H1 (cell line): ENCODE results near the gene PIEZO1. TPM values are rescaled to one million over a fixed set of nuclear protein-coding genes. Genes with fewer than 3 reads are reported as not detected.

Experiments used
- CTCF ChIA-PET: fragments of 300-600 bp; sonication (Branson Sonifier 250); formaldehyde crosslinking; loops from one replicate; lab custom pipeline; 2021; ENCODE audit not compliant: partially characterized antibody; lab: Charles Lee
- POLR2A ChIA-PET: fragments of 300-600 bp; sonication (Branson Sonifier 250); formaldehyde crosslinking; loops from one replicate; lab custom pipeline; 2021; ENCODE audit warnings: inconsistent platforms; ENCODE audit not compliant: partially characterized antibody; lab: Charles Lee
- DNase-seq, 2 experiments: peaks; one replicate each; pipeline versions ENCODE4 v3.0.0 to v3.0.0-alpha.2; 2010 to 2022; ENCODE audit warnings: low spot score in 2 of 2, low read depth in 1 of 2, mixed read lengths in 1 of 2
- FAIRE-seq: peaks from 2 replicates; lab custom pipeline; 2011; peaks lifted over from hg19 to GRCh38; lab: Jason Lieb, UNC
- H2AFZ ChIP-seq: 2 replicates; pipeline ENCODE4 v1.8.1; 2012; ENCODE audit warnings: low read length, inconsistent platforms
- H2AK5ac ChIP-seq: 2 replicates; pipeline ENCODE4 v1.6.1; 2013; ENCODE audit warnings: low read depth, low read length
- H2BK120ac ChIP-seq: replicated peaks from 2 replicates; pipeline ENCODE3; 2013; ENCODE audit warnings: low read depth, low read length, inconsistent platforms
- H2BK12ac ChIP-seq: 2 replicates; pipeline ENCODE4 v1.6.1; 2013; ENCODE audit warnings: low read depth, low read length
- H2BK15ac ChIP-seq: 2 replicates; pipeline ENCODE4 v1.6.1; 2013; ENCODE audit warnings: low read length
- H2BK20ac ChIP-seq: 2 replicates; pipeline ENCODE4 v1.6.1; 2013; ENCODE audit warnings: low read length
- H2BK5ac ChIP-seq: 2 replicates; pipeline ENCODE4 v1.6.1; 2013; ENCODE audit warnings: low read depth, low read length
- H3K14ac ChIP-seq: 2 replicates; pipeline ENCODE4 v1.6.1; 2013; ENCODE audit warnings: inconsistent platforms; ENCODE audit not compliant: insufficient read length
- H3K18ac ChIP-seq: 2 replicates; pipeline ENCODE4 v1.6.1; 2013; ENCODE audit warnings: low read length; ENCODE audit errors: extremely low read depth
- H3K23ac ChIP-seq: 2 replicates; pipeline ENCODE4 v1.6.1; 2013; ENCODE audit warnings: inconsistent platforms; ENCODE audit not compliant: insufficient read length
- H3K23me2 ChIP-seq: 2 replicates; pipeline ENCODE4 v1.6.1; 2013; ENCODE audit warnings: low read depth, low read length
- H3K27ac ChIP-seq: 2 replicates; pipeline ENCODE4 v1.6.1; 2011; ENCODE audit warnings: low read depth, low read length, inconsistent platforms
- H3K27me3 ChIP-seq, 4 experiments: replicated peaks in 1 of 4; 1 replicate in 1 of 4; 2 replicates in 3 of 4; pipeline versions ENCODE4 v1.6.1 to v1.8.1; 2011 to 2013; ENCODE audit warnings: low read length in 3 of 4, mild to moderate bottlenecking in 3 of 4, inconsistent platforms in 2 of 4, mixed read lengths in 2 of 4, moderate library complexity in 1 of 4; ENCODE audit not compliant: control insufficient read depth in 3 of 4, insufficient read depth in 3 of 4; ENCODE audit errors: extremely low read depth in 1 of 4
- H3K36me3 ChIP-seq, 4 experiments: 2 replicates each; pipeline versions ENCODE4 v1.6.1 to v1.8.1; 2011 to 2013; ENCODE audit warnings: mild to moderate bottlenecking in 4 of 4, low read length in 3 of 4, moderate library complexity in 2 of 4, control low read depth in 1 of 4, inconsistent platforms in 1 of 4; ENCODE audit not compliant: insufficient read depth in 4 of 4, control insufficient read depth in 2 of 4
- H3K4ac ChIP-seq: replicated peaks from 2 replicates; pipeline ENCODE3; 2013; ENCODE audit warnings: low read length, low read depth, mixed read lengths, inconsistent platforms; ENCODE audit not compliant: insufficient read length
- H3K4me1 ChIP-seq, 4 experiments: replicated peaks in 1 of 4; 1 replicate in 1 of 4; 2 replicates in 3 of 4; pipeline versions ENCODE4 v1.6.1 to v1.8.1; 2011 to 2013; ENCODE audit warnings: low read length in 3 of 4, inconsistent platforms in 2 of 4, mixed read lengths in 1 of 4; ENCODE audit not compliant: insufficient read depth in 4 of 4, control insufficient read depth in 3 of 4
- H3K4me2 ChIP-seq, 2 experiments: 2 replicates each; pipeline versions ENCODE4 v1.6.1 to v1.8.1; 2011 to 2013; ENCODE audit warnings: low read depth in 2 of 2, low read length in 2 of 2, control low read depth in 1 of 2, inconsistent platforms in 1 of 2, mild to moderate bottlenecking in 1 of 2; ENCODE audit not compliant: insufficient read depth in 1 of 2
- H3K4me3 ChIP-seq, 4 experiments: fragments of 200-600, 300-600 bp in 1 of 4; sonication (generic), shearing (Covaris generic), sonication (Bioruptor Twin) in 1 of 4; 2 replicates each; pipeline versions ENCODE4 v1.5.1 to v1.8.1; 2011 to 2016; ENCODE audit warnings: low read length in 4 of 4, low read depth in 3 of 4, control low read depth in 2 of 4, inconsistent platforms in 2 of 4, mild to moderate bottlenecking in 2 of 4, mixed read lengths in 1 of 4, moderate library complexity in 1 of 4; ENCODE audit not compliant: insufficient read depth in 2 of 4; ENCODE audit errors: extremely low read depth in 1 of 4
- H3K56ac ChIP-seq: replicated peaks from 2 replicates; pipeline ENCODE3; 2013; ENCODE audit warnings: low read depth, mild to moderate bottlenecking, mixed read lengths, low read length, inconsistent platforms; ENCODE audit not compliant: insufficient read length
- H3K79me1 ChIP-seq: 2 replicates; pipeline ENCODE4 v1.6.1; 2013; ENCODE audit warnings: low read depth, low read length, control low read depth
- H3K79me2 ChIP-seq, 2 experiments: 2 replicates each; pipeline versions ENCODE4 v1.6.1 to v1.8.1; 2012 to 2013; ENCODE audit warnings: low read length in 2 of 2, mild to moderate bottlenecking in 2 of 2, inconsistent platforms in 1 of 2; ENCODE audit not compliant: insufficient read depth in 2 of 2, control insufficient read depth in 1 of 2
- H3K9ac ChIP-seq, 4 experiments: replicated peaks in 1 of 4; 1 replicate in 1 of 4; 2 replicates in 3 of 4; pipeline versions ENCODE4 v1.6.1 to v1.8.1; 2011 to 2013; ENCODE audit warnings: low read depth in 3 of 4, low read length in 3 of 4, control low read depth in 2 of 4, mild to moderate bottlenecking in 2 of 4, moderate library complexity in 2 of 4, inconsistent platforms in 1 of 4; ENCODE audit errors: extremely low read depth in 1 of 4
- H3K9me3 ChIP-seq, 2 experiments: 2 replicates each; pipeline versions ENCODE4 v1.6.1 to v1.8.1; 2012 to 2013; ENCODE audit warnings: mild to moderate bottlenecking in 2 of 2, moderate library complexity in 2 of 2, control low read depth in 1 of 2, inconsistent platforms in 1 of 2, low read depth in 1 of 2, low read length in 1 of 2, mixed read lengths in 1 of 2; ENCODE audit not compliant: insufficient read depth in 2 of 2
- H4K20me1 ChIP-seq, 2 experiments: replicated peaks in 1 of 2; 2 replicates each; pipeline versions ENCODE3 to v1.8.1; 2011 to 2013; ENCODE audit warnings: inconsistent platforms in 2 of 2, low read length in 2 of 2, mild to moderate bottlenecking in 1 of 2; ENCODE audit not compliant: insufficient read depth in 2 of 2, control insufficient read depth in 1 of 2
- H4K5ac ChIP-seq: 2 replicates; pipeline ENCODE4 v1.6.1; 2013; ENCODE audit warnings: low read length, low read depth, mixed read lengths, inconsistent platforms; ENCODE audit not compliant: insufficient read length
- H4K8ac ChIP-seq: 2 replicates; pipeline ENCODE4 v1.8.0; 2013; ENCODE audit warnings: mild to moderate bottlenecking, moderate library complexity, low read length, inconsistent platforms; ENCODE audit not compliant: insufficient read depth; ENCODE audit errors: extremely low read depth
- H4K91ac ChIP-seq: replicated peaks from 2 replicates; pipeline ENCODE3; 2013; ENCODE audit warnings: low read length, mixed read lengths, inconsistent platforms; ENCODE audit not compliant: insufficient read length
- CBX5 ChIP-seq: fragments of 300-800, 300-1000 bp; sonication (generic); IDR thresholded peaks from 2 replicates; pipeline ENCODE4 v1.7.1; 2016; ENCODE audit warnings: antibody characterized with exemption, low read length, low read depth
- GABPA ChIP-seq: IDR thresholded peaks from 2 replicates; pipeline ENCODE4 v1.6.1; 2011; ENCODE audit warnings: mild to moderate bottlenecking, low read length, moderate library complexity, borderline replicate concordance; ENCODE audit not compliant: insufficient read depth
- RAD21 ChIP-seq, 2 experiments: IDR thresholded peaks in 1 of 2; conservative IDR thresholded peaks in 1 of 2; 2 replicates each; pipeline ENCODE4 v1.6.1; 2011; ENCODE audit warnings: low read depth in 2 of 2, low read length in 2 of 2, improper control_type of control experiment in 1 of 2, inconsistent platforms in 1 of 2, mild to moderate bottlenecking in 1 of 2, moderate library complexity in 1 of 2
- RNF2 ChIP-seq: fragments of 200-900, 300-1000 bp; sonication (generic); IDR thresholded peaks from 2 replicates; pipeline ENCODE4 v1.7.1; 2016; ENCODE audit warnings: borderline replicate concordance, low read depth, mild to moderate bottlenecking, antibody characterized with exemption, low read length; ENCODE audit not compliant: poor library complexity, severe bottlenecking; ENCODE audit errors: missing control alignments
- SIN3A ChIP-seq, 2 experiments: IDR thresholded peaks in 1 of 2; conservative IDR thresholded peaks in 1 of 2; 2 replicates each; pipeline ENCODE4 v1.6.1; 2011 to 2012; ENCODE audit warnings: low read length in 2 of 2, improper control_type of control experiment in 1 of 2, low read depth in 1 of 2, mild to moderate bottlenecking in 1 of 2
- TAF7 ChIP-seq: optimal IDR thresholded peaks from 2 replicates; pipeline ENCODE3; 2011; ENCODE audit warnings: low read depth, mild to moderate bottlenecking, inconsistent platforms, low read length, moderate library complexity, borderline replicate concordance
- YY1 ChIP-seq: IDR thresholded peaks from 2 replicates; pipeline ENCODE4 v1.6.1; 2011; ENCODE audit warnings: low read depth, mild to moderate bottlenecking, low read length
- WGBS, 2 experiments: shearing (Covaris generic) in 1 of 2; methylation state at CpG; one replicate each; pipeline versions ENCODE4 v1.1.6 to v1.1.7; 2013 to 2015; ENCODE audit warnings: low lambda C conversion rate in 2 of 2, mixed read lengths in 2 of 2, inconsistent platforms in 1 of 2, low coverage in 1 of 2, missing lambda C conversion rate in 1 of 2; ENCODE audit not compliant: insufficient replicate concordance in 2 of 2, insufficient coverage in 1 of 2, insufficient read length in 1 of 2; ENCODE audit errors: extremely low coverage in 1 of 2, missing lambda C conversion rate in 1 of 2; 5-methylcytosine and 5-hydroxymethylcytosine counted together
- polyA plus RNA-seq, 7 experiments: library from polyadenylated mRNA; depleted of rRNA in 3 of 7; stranded (reverse) in 5 of 7; unstranded in 2 of 7; fragments of >200 nt in 5 of 7; fragments of 200-250 nt in 2 of 7; gene quantifications; 1 replicate in 5 of 7; 2 replicates in 1 of 7; 4 replicates in 1 of 7; pipeline versions ENCODE4 v1.2.1 to v1.2.3, GENCODE V29; 2011 to 2013; ENCODE audit warnings: missing spikeins in 2 of 7, mixed read lengths in 2 of 7
- total RNA-seq: library from RNA; stranded (reverse); fragmentation: NEBNext Ultra II Directional; extraction: Animal tissue kit (Norgen Biotek cat#: 25700); gene quantifications from 2 replicates; pipeline ENCODE4 v1.2.1, GENCODE V29; 2021
- TF ChIP-seq, protein P1 (sequence below): IDR thresholded peaks from 2 replicates; pipeline ENCODE4 v1.6.1; 2012; ENCODE audit warnings: inconsistent platforms

PIEZO1 gene
- total and polyA plus RNA-seq, 2 of the 8 experiments (the other 6 are each of a cell fraction or from before 2014, with no cell fraction given): 42.3 to 67.5 TPM

DNA sequence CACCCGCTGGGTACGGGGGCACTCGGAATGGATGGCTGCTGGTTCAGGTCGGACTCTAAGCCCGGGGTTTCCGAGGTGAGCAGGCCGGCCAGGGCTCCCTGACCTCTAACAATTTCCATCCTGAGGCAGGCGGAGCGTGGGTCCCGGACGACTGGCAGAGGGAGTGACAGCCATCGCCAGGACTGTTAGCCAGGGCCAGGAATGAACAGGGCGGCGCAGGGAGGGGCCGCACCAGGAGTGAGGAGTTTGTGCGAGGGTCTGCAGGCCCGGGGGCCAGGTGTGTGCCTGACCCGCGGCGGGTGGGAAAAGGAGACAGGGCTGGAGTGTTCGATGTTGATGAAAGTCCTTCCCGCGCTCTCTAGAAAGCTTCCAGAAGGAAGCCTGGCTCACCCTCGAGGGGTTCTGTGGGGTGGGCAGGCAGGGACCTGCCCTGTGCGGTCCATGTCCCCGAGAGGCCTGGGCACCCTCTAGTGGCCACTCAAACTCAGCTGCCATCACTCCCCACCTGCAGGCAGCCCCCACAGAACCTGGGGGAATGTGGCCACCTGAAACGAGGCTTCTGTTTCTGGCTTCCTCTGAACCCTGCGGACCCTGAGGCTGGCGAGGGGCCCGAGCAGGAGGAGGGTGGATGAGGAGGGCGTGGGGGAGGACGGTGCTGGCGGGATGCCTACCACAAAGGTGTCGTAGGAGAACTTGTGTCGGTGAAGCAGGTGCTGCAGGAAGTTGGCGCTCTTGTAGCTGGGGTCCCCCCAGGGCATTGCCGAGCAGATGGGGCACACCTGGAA, 87.0 kb downstream of the PIEZO1 start:
- Histone ChIP-seq H2BK12ac (no peak overlapping the region), H3K56ac (no peak overlapping the region), H3K14ac (no peak overlapping the region), H3K4me3 (no peak overlapping the region), H4K8ac (peak overlapping the region; percentile 51; the same call in 1 of the 2 replicates), H3K36me3 (peaks cover 0 to 15% (median 4%) of the 10 kb centered on the region in 4 experiments; a peak in 4 of 8 replicates), H4K5ac (no peak overlapping the region), H4K91ac (no peak overlapping the region), H3K4me2 (no peak overlapping the region), H3K9ac (no peak overlapping the region), H4K20me1 (peaks cover 2 to 3% of the 10 kb centered on the region in 2 experiments), H2BK15ac (no peak overlapping the region), H3K79me2 (no peaks in the 10 kb centered on the region; a peak in 1 of 4 replicates), H3K27me3 (no peaks in the 10 kb centered on the region), H3K23me2 (no peaks in the 10 kb centered on the region), H3K27ac (no peak overlapping the region), H3K18ac (no peak overlapping the region), H2BK20ac (no peak overlapping the region), H2AFZ (no peak overlapping the region), H3K9me3 (no peaks in the 10 kb centered on the region), H2BK120ac (no peak overlapping the region), H3K4ac (no peak overlapping the region), H3K4me1 (no peaks in the 10 kb centered on the region), H2AK5ac (no peak overlapping the region), H2BK5ac (no peak overlapping the region), H3K79me1 (peaks cover 5% of the 10 kb centered on the region; the same call in 1 of the 2 replicates), H3K23ac (no peak overlapping the region)
- POLR2A ChIA-PET: interaction anchor here (1.0 to 1.6 kb wide), 3 partner anchors 9 to 25 kb away, joined by 3 to 6 read pairs (median 3); partner anchors contain the start of gene CTU2
- DNase-seq (no peak), FAIRE-seq (no peak)
- CTCF ChIA-PET: interaction anchor here (0.7 to 6.5 kb wide), 12 partner anchors 8 to 153 kb away, joined by 3 to 37 read pairs (median 4); no protein-coding TSS in a partner anchor
- WGBS, 2 experiments: 92% methylated on average over 30 of the region's 37 CpGs; no CpG with 5 or more reads in 1 of the 2 experiments
- TF ChIP-seq GABPA (peak; percentile 71; the same call in 1 of the 2 replicates), RNF2 (no peak), RAD21 (IDR thresholded peaks at IDR 0.05 in 1 of 2, conservative IDR thresholded peaks at IDR 0.05 in 1 of 2; ENCODE audit: low read depth in 2 of 2, low read length in 2 of 2) (peak; percentile 67 to 69), SIN3A (conservative IDR thresholded peaks at IDR 0.05 in 1 of 2, IDR thresholded peaks at IDR 0.05 in 1 of 2; ENCODE audit: low read depth in 1 of 2, low read length in 2 of 2) (no peak), CBX5 (no peak), TAF7 (no peak), YY1 (no peak)
- TF ChIP-seq, protein P1, sequence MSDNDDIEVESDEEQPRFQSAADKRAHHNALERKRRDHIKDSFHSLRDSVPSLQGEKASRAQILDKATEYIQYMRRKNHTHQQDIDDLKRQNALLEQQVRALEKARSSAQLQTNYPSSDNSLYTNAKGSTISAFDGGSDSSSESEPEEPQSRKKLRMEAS: no peak
